ENCODE measurements around the gene CBFA2T2.
"Not testable (repeated sequence)": the region's sequence is repeated elsewhere in the genome, so short reads cannot be mapped to it uniquely, and the experiment has no call there.

The CBFA2T2 gene

DNA sequence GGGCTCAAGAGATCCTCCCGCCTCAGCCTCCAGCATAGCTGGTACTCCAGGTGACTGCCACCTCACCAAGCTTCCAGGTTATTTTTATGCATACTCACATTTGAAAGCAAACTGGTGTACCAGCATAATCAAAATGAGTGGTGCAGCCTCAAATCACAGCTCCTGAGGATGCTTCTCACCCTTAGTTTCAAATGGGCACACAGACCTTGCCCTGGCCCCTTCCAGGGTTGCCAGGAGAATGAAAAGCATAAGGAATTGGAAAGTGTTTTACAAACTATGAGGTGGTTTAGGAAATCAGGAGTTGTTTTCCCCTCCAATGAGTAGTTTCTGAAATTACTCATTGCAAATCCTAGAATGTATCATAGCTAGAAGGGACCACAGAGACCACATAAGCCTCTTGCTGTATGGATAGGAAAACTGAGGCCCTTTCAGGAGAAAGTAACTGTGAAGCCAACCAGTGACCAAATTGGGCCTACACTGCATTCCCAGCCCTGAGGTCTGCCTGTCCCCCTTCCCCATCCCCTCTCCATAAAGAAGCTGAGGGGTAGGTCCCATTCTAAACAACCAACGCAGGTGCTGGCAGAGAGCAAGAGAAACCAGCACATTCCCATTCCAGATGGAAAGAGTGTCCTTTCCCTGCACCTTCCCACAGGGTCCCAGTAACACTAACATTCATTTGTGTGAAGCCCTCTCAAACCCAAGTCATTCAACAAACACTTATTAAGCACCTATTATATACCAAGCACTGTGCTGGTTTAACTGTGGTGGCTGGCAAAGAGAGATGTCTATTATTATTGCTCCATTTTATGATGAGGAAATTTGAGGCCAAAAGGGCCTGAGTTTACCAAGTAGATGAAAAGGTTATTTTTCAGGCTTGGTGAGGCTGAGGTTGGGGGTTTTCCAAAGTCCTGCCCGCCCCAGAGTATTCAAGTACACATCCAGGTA, 198.4 kb downstream of the CBFA2T2 start:
- no peaks in the 10 kb centered on the region for H3K9me3 Mint-ChIP-seq (ENCODE audit: low read depth)
- peaks cover 49% of the 10 kb centered on the region for H3K4me1 Mint-ChIP-seq (ENCODE audit: low read depth)
- H3K27me3 Mint-ChIP-seq, result no peaks in the 10 kb centered on the region

DNA sequence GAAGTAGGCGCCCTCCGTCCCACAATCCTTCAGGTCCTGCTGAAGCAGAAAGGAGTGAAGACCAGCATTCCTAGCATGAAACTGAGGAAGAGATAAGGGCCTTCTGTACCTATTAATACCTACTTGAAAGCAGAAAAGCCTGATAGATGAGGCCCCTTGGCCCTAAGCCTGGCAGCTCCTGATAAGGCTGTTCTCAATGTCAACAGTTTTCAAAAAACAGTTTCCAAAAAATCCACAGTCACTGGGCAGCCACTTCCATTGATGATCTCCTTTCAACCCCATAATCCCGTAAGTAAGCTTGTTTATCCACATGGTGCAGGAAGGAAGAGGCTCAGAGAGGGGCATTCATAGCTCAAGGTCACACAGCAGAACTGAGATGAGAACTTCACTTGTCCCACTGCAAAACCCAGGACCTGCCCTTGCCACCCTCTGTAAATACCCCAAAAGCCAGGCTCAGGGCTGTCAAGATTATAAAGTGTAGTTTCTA, 199.1 kb downstream of the CBFA2T2 start:
- Mint-ChIP-seq H3K9me3 (ENCODE audit: low read depth) (no peaks in the 10 kb centered on the region), H3K4me3 (no peak overlapping the region)

More for the DNA sequence above, 198.4 kb downstream of the CBFA2T2 start:
- H3K4me3 Mint-ChIP-seq, result peak overlapping the region; percentile 46
- H3K36me3 Mint-ChIP-seq, result no peaks in the 10 kb centered on the region
- H3K27ac Mint-ChIP-seq, result peak overlapping the region; percentile 2

DNA sequence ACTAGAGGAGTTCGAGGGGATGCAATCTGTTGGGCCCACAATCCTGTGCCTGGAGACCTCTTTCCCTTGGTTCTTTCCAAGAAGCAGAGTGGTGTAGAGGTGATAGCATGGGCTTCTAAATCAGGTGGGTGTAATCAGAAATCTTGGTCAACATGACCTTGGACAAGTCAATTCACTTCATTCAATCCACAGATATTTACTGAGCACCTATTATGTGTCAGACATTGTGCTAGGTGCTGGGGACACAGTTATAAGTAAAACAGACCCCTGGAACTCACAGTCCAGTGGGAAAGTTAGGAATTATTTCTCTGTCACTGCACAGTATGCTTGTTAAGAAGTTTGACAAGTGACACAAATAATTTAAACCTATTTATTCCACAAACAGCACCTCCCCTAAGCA, 199.6 kb downstream of the CBFA2T2 start:
- Mint-ChIP-seq H3K27ac (peak overlapping the region; percentile 87), H3K9me3 (ENCODE audit: low read depth) (no peaks in the 10 kb centered on the region), H3K36me3 (no peaks in the 10 kb centered on the region), H3K4me3 (peak overlapping the region; percentile 69), H3K27me3 (no peaks in the 10 kb centered on the region), H3K4me1 (ENCODE audit: low read depth) (peaks cover 49% of the 10 kb centered on the region)

More for the DNA sequence above, 199.1 kb downstream of the CBFA2T2 start:
- H3K4me1 Mint-ChIP-seq (ENCODE audit: low read depth), result peaks cover 49% of the 10 kb centered on the region
- no peaks in the 10 kb centered on the region for H3K36me3 Mint-ChIP-seq
- H3K27ac Mint-ChIP-seq, result peak overlapping the region; percentile 56
- no peaks in the 10 kb centered on the region for H3K27me3 Mint-ChIP-seq

GRCh38 chr20:33689973-33690372, 200.1 kb downstream of the CBFA2T2 start:
- Mint-ChIP-seq H3K9me3 (ENCODE audit: low read depth) (no peaks in the 10 kb centered on the region), H3K4me1 (ENCODE audit: low read depth) (peaks cover 45% of the 10 kb centered on the region), H3K27ac (peak overlapping the region; percentile 87), H3K27me3 (no peaks in the 10 kb centered on the region), H3K4me3 (peak overlapping the region; percentile 69), H3K36me3 (no peaks in the 10 kb centered on the region)

- no peaks in the 10 kb centered on the region for H3K27me3 Mint-ChIP-seq
- no peak overlapping the region for H3K27ac Mint-ChIP-seq
- no peak overlapping the region for H3K4me3 Mint-ChIP-seq
- peaks cover 22% of the 10 kb centered on the region for H3K4me1 Mint-ChIP-seq (ENCODE audit: low read depth)
- H3K36me3 Mint-ChIP-seq, result no peaks in the 10 kb centered on the region
- H3K9me3 Mint-ChIP-seq (ENCODE audit: low read depth), result no peaks in the 10 kb centered on the region
Observed at GRCh38 chr20:33693289-33693688, 203.4 kb downstream of the CBFA2T2 start.

GRCh38 chr20:33693741-33694638, 204.1 kb downstream of the CBFA2T2 start:
- Mint-ChIP-seq H3K4me3 (no peak overlapping the region), H3K27me3 (no peaks in the 10 kb centered on the region), H3K4me1 (ENCODE audit: low read depth) (peaks cover 15% of the 10 kb centered on the region), H3K9me3 (ENCODE audit: low read depth) (no peaks in the 10 kb centered on the region), H3K27ac (no peak overlapping the region), H3K36me3 (no peaks in the 10 kb centered on the region)

- no peak overlapping the region for H3K4me3 Mint-ChIP-seq
- peaks cover 9% of the 10 kb centered on the region for H3K4me1 Mint-ChIP-seq (ENCODE audit: low read depth)
- no peaks in the 10 kb centered on the region for H3K27me3 Mint-ChIP-seq
- H3K9me3 Mint-ChIP-seq (ENCODE audit: low read depth), result no peaks in the 10 kb centered on the region
- H3K36me3 Mint-ChIP-seq, result no peaks in the 10 kb centered on the region
- H3K27ac Mint-ChIP-seq, result no peak overlapping the region
Observed at GRCh38 chr20:33694639-33695012, 204.7 kb downstream of the CBFA2T2 start.

DNA sequence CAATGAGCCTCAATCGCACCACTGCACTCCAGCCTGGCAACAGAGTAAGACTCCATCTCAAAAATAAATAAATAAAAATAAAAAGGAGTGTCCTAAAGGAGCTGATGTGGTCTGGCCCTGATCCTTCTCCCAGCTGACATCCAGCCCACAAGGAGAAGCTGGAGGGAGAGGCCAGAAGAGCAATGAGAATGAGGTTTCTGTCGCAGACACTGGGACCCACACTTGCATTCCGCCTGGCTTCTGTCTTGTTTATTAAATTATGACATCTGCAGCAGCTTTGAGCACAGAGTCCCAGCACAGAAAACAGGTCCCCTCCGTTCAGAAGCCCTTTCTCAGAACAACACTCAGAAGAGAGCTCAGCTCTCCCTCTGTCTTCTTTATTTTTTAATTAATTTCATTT, 206.6 kb downstream of the CBFA2T2 start:
- no peaks in the 10 kb centered on the region for H3K9me3 Mint-ChIP-seq (ENCODE audit: low read depth)
- no peaks in the 10 kb centered on the region for H3K27me3 Mint-ChIP-seq
- no peak overlapping the region for H3K27ac Mint-ChIP-seq
- H3K4me1 Mint-ChIP-seq (ENCODE audit: low read depth), result no peaks in the 10 kb centered on the region
- no peak overlapping the region for H3K4me3 Mint-ChIP-seq
- H3K36me3 Mint-ChIP-seq, result no peaks in the 10 kb centered on the region

- H3K9me3 Mint-ChIP-seq (ENCODE audit: low read depth), result no peaks in the 10 kb centered on the region
- H3K4me1 Mint-ChIP-seq (ENCODE audit: low read depth), result no peaks in the 10 kb centered on the region
- no peaks in the 10 kb centered on the region for H3K27me3 Mint-ChIP-seq
- H3K36me3 Mint-ChIP-seq, result no peaks in the 10 kb centered on the region
- no peak overlapping the region for H3K27ac Mint-ChIP-seq
- H3K4me3 Mint-ChIP-seq, result no peak overlapping the region
Observed at GRCh38 chr20:33697129-33697528, 207.2 kb downstream of the CBFA2T2 start.

- H3K27me3 Mint-ChIP-seq, H3K36me3 Mint-ChIP-seq, H3K27ac Mint-ChIP-seq: not testable (repeated sequence)
Observed at GRCh38 chr20:33698966-33699365, 209.1 kb downstream of the CBFA2T2 start.

More at GRCh38 chr20:33698966-33699365, 209.1 kb downstream of the CBFA2T2 start:
- not testable (repeated sequence) for H3K4me3 Mint-ChIP-seq; H3K4me1 Mint-ChIP-seq (ENCODE audit: low read depth); H3K9me3 Mint-ChIP-seq (ENCODE audit: low read depth)
